Spinal cord (tissue), 10 donors: ENCODE results near the gene CACNB2. TPM values are rescaled to one million over a fixed set of nuclear protein-coding genes. Genes with fewer than 3 reads are reported as not detected.

ENCODE experiments used
- DNase-seq, 6 donors: peaks; one replicate each; pipeline versions ENCODE4 v3.0.0 to v3.0.0-alpha.2; 2013 to 2015; ENCODE audit warnings: low spot score in 6 of 6, low read depth in 4 of 6
- H3K27ac ChIP-seq: one replicate; pipeline ENCODE4 v1.5.1; 2013; ENCODE audit warnings: low read depth, low read length, control low read depth
- H3K27me3 ChIP-seq: one replicate; pipeline ENCODE4 v1.6.1; 2013; ENCODE audit warnings: low read length; ENCODE audit not compliant: control insufficient read depth, insufficient read depth
- H3K36me3 ChIP-seq: one replicate; pipeline ENCODE4 v1.6.1; 2013; ENCODE audit warnings: low read length; ENCODE audit not compliant: control insufficient read depth, insufficient read depth
- H3K4me1 ChIP-seq: one replicate; pipeline ENCODE4 v1.6.1; 2013; ENCODE audit warnings: low read length; ENCODE audit not compliant: control insufficient read depth, insufficient read depth
- H3K4me3 ChIP-seq: one replicate; pipeline ENCODE4 v1.5.1; 2013; ENCODE audit warnings: low read depth, low read length, control low read depth
- H3K9me3 ChIP-seq: one replicate; pipeline ENCODE4 v1.6.1; 2013; ENCODE audit warnings: low read length; ENCODE audit not compliant: control insufficient read depth, insufficient read depth
- WGBS: methylation state at CpG from one replicate; pipeline ENCODE4 v1.1.5; 2013; ENCODE audit warnings: missing lambda C conversion rate; ENCODE audit not compliant: insufficient coverage; 5-methylcytosine and 5-hydroxymethylcytosine counted together
- polyA plus RNA-seq, 2 donors: library from polyadenylated mRNA; unstranded; fragments of 120-200 nt; gene quantifications; one replicate each; pipeline ENCODE4 v1.2.1, GENCODE V29; 2013; ENCODE audit not compliant: insufficient read length in 2 of 2
- total RNA-seq, 2 donors: library from RNA; depleted of rRNA in 1 of 2; stranded (reverse); fragments of 120-200 nt in 1 of 2; fragments of >200 nt in 1 of 2; gene quantifications; one replicate each; pipeline versions ENCODE4 v1.2.3 to v1.2.4, GENCODE V29; 2013 to 2014
- donor health status: healthy.

Gene CACNB2
- total and polyA plus RNA-seq, 4 donors: 18.4 to 32.7 (median 24.9) TPM

- no peaks in the 10 kb centered on the region for H3K36me3 ChIP-seq
- no peak overlapping the region for H3K4me3 ChIP-seq
- no peaks in the 10 kb centered on the region for H3K9me3 ChIP-seq
- no peak overlapping the region for H3K27ac ChIP-seq
- no peaks in the 10 kb centered on the region for H3K27me3 ChIP-seq
- 92% methylated on average over 6 of the region's 11 CpGs for WGBS
- DNase-seq: no peak
- H3K4me1 ChIP-seq: no peaks in the 10 kb centered on the region
Observed at GRCh38 chr10:18483516-18484186, 343.4 kb downstream of the CACNB2 start.

DNA sequence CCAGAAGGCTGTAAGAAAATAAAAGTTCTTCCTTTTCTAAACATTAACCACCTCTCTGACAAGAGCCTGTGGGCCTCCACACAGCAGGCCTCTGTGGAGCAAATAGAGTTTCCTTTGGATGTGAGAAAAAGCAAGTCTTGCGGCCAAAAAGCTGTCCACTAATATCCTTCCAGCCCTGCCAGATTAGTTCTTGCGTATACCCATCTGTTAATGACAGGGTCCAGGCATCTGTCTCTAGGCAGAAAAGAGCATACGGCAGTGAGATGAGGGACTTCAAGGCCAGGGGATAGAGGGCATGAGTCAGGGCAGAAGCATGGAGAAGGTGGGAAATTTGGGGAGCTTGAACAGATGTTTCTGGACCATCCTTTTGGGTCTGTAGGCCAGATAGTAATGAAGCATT is 346.2 kb downstream of the CACNB2 start:
- DNase-seq: peak in 2 of 6 donors; percentile 13 to 39
- no peak overlapping the region for H3K4me3 ChIP-seq
- no peaks in the 10 kb centered on the region for H3K9me3 ChIP-seq
- no peak overlapping the region for H3K27ac ChIP-seq
- no peaks in the 10 kb centered on the region for H3K4me1 ChIP-seq
- H3K36me3 ChIP-seq: peaks cover 2% of the 10 kb centered on the region
- H3K27me3 ChIP-seq: no peaks in the 10 kb centered on the region
- 79% methylated on average over 2 of the region's 3 CpGs for WGBS

DNA sequence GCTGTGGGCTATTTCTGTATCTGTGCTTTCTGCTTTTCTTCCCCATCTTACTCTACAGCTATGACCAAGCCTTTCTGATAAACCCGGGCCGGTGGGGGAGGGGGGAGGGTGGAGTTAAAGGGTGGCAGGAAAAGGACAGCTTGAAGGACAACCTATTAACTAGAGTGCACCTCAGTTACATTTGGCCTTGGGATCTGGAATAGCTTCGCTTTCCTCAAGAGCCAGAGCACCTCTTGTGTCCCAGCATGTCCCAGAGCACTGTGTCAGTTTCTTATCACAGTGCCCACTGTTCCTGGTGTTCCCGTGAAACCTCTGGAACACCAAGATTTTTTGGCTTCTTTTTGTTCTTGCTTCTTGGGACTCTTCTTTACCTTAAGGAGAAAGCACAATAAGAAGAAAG is 350.5 kb downstream of the CACNB2 start:
- WGBS: 100% methylated on average over 2 of the region's 4 CpGs
- Histone ChIP-seq H3K4me1 (no peaks in the 10 kb centered on the region), H3K9me3 (no peaks in the 10 kb centered on the region), H3K4me3 (no peak overlapping the region), H3K27me3 (no peaks in the 10 kb centered on the region), H3K36me3 (peaks cover 2% of the 10 kb centered on the region), H3K27ac (no peak overlapping the region)
- DNase-seq: no peak

- Histone ChIP-seq H3K36me3 (no peaks in the 10 kb centered on the region), H3K4me3 (no peak overlapping the region)
Observed at GRCh38 chr10:18497806-18498369, 357.7 kb downstream of the CACNB2 start.

DNA sequence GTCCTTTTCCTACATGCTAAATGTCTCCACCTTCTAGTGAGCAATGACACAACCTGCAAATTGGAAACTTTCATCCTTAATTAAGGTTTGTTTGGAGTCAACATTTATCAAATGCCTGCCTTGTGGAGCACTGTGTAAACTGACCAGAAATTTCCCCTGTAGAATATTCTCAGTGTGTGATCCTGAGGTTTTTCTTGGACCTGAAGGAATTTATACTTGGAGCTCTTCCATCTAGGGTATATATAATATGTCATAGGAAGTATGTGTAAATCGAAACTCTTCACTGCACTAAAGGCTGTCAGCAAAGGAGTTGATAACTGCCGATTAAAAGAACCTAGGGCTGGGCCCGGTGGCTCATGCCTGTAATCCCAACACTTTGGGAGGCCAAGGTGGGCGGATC is 358.8 kb downstream of the CACNB2 start:
- Histone ChIP-seq H3K27ac (no peak overlapping the region), H3K36me3 (no peaks in the 10 kb centered on the region), H3K4me1 (peaks cover 2% of the 10 kb centered on the region), H3K27me3 (no peaks in the 10 kb centered on the region), H3K4me3 (no peak overlapping the region), H3K9me3 (no peaks in the 10 kb centered on the region)
- DNase-seq: no peak
- 100% methylated on average over 3 of the region's 4 CpGs for WGBS

More at GRCh38 chr10:18497806-18498369, 357.7 kb downstream of the CACNB2 start:
- no peak overlapping the region for H3K27ac ChIP-seq
- WGBS: 51% methylated on average over 2 of the region's 8 CpGs
- H3K27me3 ChIP-seq: no peaks in the 10 kb centered on the region
- H3K9me3 ChIP-seq: no peaks in the 10 kb centered on the region
- H3K4me1 ChIP-seq: peaks cover 2% of the 10 kb centered on the region
- peak in 2 of 6 donors; percentile 14 to 55 for DNase-seq

DNA sequence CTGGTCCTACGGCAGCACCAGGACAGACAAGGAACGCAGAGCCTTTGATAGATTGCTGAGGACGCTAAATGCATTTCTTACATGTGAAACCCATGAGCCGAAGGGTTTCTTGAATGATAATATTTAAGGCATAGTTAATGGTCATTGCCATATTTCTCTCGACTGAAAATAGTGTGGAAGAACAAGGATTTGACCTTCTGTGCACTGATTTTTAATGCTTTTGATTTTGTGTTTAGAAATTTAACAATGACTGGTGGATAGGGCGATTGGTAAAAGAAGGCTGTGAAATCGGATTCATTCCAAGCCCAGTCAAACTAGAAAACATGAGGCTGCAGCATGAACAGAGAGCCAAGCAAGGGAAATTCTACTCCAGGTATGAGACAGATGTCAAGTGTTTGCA is 360.4 kb downstream of the CACNB2 start:
- Histone ChIP-seq H3K27me3 (no peaks in the 10 kb centered on the region), H3K4me1 (peaks cover 2% of the 10 kb centered on the region), H3K27ac (no peak overlapping the region), H3K9me3 (no peaks in the 10 kb centered on the region), H3K36me3 (no peaks in the 10 kb centered on the region), H3K4me3 (no peak overlapping the region)
- DNase-seq: peak in 1 of 6 donors; percentile 37
- WGBS: 76% methylated on average over 3 of the region's 7 CpGs

GRCh38 chr10:18501198-18501597 is 361.0 kb downstream of the CACNB2 start:
- H3K9me3 ChIP-seq: no peaks in the 10 kb centered on the region
- DNase-seq: peak in 1 of 6 donors; percentile 36
- H3K27me3 ChIP-seq: no peaks in the 10 kb centered on the region
- WGBS: 100% methylated on average over 1 of the region's 3 CpGs
- no peak overlapping the region for H3K27ac ChIP-seq
- H3K4me3 ChIP-seq: no peak overlapping the region
- H3K36me3 ChIP-seq: no peaks in the 10 kb centered on the region
- H3K4me1 ChIP-seq: peaks cover 2% of the 10 kb centered on the region

- Histone ChIP-seq H3K27me3 (no peaks in the 10 kb centered on the region), H3K4me3 (no peak overlapping the region), H3K4me1 (peaks cover 2% of the 10 kb centered on the region), H3K27ac (no peak overlapping the region), H3K36me3 (no peaks in the 10 kb centered on the region), H3K9me3 (no peaks in the 10 kb centered on the region)
- peak in 1 of 6 donors; percentile 55 for DNase-seq
- no CpG with 5 or more reads among the region's 5 CpGs for WGBS
Observed at GRCh38 chr10:18501629-18502028, 361.4 kb downstream of the CACNB2 start.

DNA sequence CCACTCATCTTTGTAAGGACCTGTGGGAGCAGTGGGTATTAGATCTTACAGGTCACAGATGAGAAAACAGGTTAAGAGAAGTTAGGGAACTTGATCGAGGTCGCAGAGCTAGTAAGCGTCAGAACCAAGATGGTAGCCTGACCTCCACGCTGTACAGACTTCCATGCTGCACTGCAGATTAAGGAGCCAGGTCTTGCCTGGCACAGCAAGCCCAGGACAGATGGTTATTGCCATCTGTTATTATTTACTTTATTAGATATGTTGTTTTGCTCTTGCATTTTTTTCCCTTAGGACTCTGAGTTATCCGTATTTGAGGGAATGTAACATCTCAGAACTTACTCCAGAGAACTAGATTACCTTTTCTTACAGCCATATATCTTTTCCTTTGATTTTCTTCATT is 363.9 kb downstream of the CACNB2 start:
- Histone ChIP-seq H3K4me1 (no peaks in the 10 kb centered on the region), H3K36me3 (no peaks in the 10 kb centered on the region), H3K27ac (no peak overlapping the region), H3K9me3 (no peaks in the 10 kb centered on the region), H3K27me3 (no peaks in the 10 kb centered on the region), H3K4me3 (no peak overlapping the region)
- no CpG with 5 or more reads among the region's 5 CpGs for WGBS
- DNase-seq: peak in 1 of 6 donors; percentile 15
